NCI-H2227 treated with DMSO at 0.1 percent for 48 hours (cell line): ENCODE measurements around the gene GREM2.

Experiments
- DNase-seq: peaks from one replicate; lab custom pipeline; 2025; lab: John Stamatoyannopoulos, UW

GREM2 gene

GRCh38 chr1:240457203-240457602 lies 154.8 kb downstream of the GREM2 start:
- no peak for DNase-seq

DNA sequence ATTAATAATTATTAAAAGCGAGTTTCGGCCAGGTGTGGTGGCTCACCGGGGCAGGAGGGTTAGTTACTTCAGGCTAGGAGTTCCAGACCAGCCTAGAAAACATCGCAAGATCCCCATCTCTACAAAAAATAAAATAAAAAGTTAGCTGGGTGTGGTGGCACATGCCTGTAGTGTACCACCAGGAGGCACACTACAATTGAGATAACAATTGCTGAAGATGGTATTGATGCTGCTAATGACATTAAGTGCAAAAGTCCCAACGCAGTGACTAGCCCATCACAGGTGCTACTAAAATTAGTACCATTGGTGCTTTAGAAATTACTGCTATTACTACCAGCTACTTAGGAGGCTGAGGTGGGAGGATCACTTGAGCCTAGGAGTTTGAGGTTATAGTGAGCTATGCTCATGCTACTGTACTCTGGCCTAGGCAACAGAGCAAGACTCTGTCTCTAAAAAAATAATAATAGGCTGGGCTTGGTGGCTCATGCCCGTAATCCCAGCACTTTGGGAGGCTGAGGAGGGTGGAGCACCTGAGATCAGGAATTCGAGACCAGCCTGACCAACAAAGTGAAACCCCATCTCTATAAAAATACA lies 156.6 kb downstream of the GREM2 start:
- DNase-seq: no peak

GRCh38 chr1:240445369-240445768 lies 166.6 kb downstream of the GREM2 start:
- DNase-seq: no peak

- no peak for DNase-seq
Measured at GRCh38 chr1:240441669-240442068, 170.3 kb downstream of the GREM2 start.
